Astrocyte (in vitro differentiated cells and primary cell): Measurements from ENCODE around the gene MCUB.

Experiments
- EZH2 ChIP-seq: IDR thresholded peaks from 2 replicates; pipeline ENCODE4 v1.6.1; 2012; ENCODE audit warnings: mild to moderate bottlenecking, low read length, inconsistent platforms; ENCODE audit not compliant: insufficient read depth
- TF ChIP-seq, protein P1 (sequence below): IDR thresholded peaks from 2 replicates; pipeline ENCODE4 v1.5.1; 2011; ENCODE audit warnings: low read depth, mild to moderate bottlenecking, inconsistent platforms, low read length, moderate library complexity; ENCODE audit not compliant: insufficient read depth

- TF ChIP-seq, protein P1, sequence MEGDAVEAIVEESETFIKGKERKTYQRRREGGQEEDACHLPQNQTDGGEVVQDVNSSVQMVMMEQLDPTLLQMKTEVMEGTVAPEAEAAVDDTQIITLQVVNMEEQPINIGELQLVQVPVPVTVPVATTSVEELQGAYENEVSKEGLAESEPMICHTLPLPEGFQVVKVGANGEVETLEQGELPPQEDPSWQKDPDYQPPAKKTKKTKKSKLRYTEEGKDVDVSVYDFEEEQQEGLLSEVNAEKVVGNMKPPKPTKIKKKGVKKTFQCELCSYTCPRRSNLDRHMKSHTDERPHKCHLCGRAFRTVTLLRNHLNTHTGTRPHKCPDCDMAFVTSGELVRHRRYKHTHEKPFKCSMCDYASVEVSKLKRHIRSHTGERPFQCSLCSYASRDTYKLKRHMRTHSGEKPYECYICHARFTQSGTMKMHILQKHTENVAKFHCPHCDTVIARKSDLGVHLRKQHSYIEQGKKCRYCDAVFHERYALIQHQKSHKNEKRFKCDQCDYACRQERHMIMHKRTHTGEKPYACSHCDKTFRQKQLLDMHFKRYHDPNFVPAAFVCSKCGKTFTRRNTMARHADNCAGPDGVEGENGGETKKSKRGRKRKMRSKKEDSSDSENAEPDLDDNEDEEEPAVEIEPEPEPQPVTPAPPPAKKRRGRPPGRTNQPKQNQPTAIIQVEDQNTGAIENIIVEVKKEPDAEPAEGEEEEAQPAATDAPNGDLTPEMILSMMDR: no peak
- TF ChIP-seq EZH2: no peak
These were observed 163.1 kb downstream of the MCUB start for GRCh38 chr4:109723110-109723509.
